ENCODE results near the gene CARD10. TPM values are rescaled to one million over a fixed set of nuclear protein-coding genes. Genes with fewer than 3 reads are reported as not detected.

CARD10 gene
- total RNA-seq, 1 experiment from 2014 or later: 17.7 TPM

DNA sequence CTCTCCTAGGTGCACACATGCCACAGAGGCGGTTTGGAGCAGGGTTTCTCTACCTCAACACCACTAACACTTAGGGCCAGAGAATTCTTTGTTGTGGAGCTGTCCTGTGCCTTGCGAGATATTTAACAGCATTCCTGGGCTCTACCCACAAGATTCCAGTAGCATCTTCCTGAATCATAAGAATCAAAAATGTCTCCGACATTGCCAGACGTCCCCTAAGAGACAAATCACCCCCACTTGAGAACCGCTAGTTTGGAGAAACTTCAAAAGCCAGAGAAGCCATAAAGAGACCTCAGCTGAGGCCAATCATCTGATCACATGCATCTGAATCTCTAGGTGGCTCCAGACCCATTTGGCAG lies 49.1 kb downstream of the CARD10 start:
- Histone ChIP-seq H2AFZ (ENCODE audit: low read length) (no peak overlapping the region), H3K4ac (ENCODE audit: low read depth, low read length) (no peak overlapping the region), H3K27ac (ENCODE audit: insufficient read length, low read depth, low read length) (no peak overlapping the region), H4K91ac (ENCODE audit: insufficient read length, low read depth, low read length) (no peak overlapping the region), H2BK5ac (ENCODE audit: insufficient read length, low read length) (no peak overlapping the region), H3K56ac (ENCODE audit: insufficient read length, low read depth, low read length) (no peak overlapping the region), H2BK15ac (ENCODE audit: low read depth, low read length) (no peak overlapping the region), H3K4me1 (ENCODE audit: insufficient read depth, low read length) (no peaks in the 10 kb centered on the region; the same call in 1 of the 2 replicates), H2AK5ac (ENCODE audit: insufficient read length, low read length) (no peak overlapping the region), H4K8ac (replicated peaks; ENCODE audit: insufficient read length, low read depth, low read length) (no peak overlapping the region), H2BK12ac (ENCODE audit: insufficient read length, low read depth, low read length) (no peak overlapping the region), H2BK20ac (ENCODE audit: low read depth, low read length, poor library complexity, severe bottlenecking) (no peak overlapping the region), H3K79me1 (ENCODE audit: insufficient read depth, low read depth, low read length, poor library complexity, severe bottlenecking) (no peaks in the 10 kb centered on the region), H2BK120ac (ENCODE audit: low read depth, low read length, poor library complexity, severe bottlenecking) (no peak overlapping the region), H3K14ac (ENCODE audit: insufficient read depth, low read length) (no peak overlapping the region), H3K9ac (ENCODE audit: extremely low read depth, insufficient read length, low read length) (no peak overlapping the region), H3T11ph (ENCODE audit: low read length) (no peak overlapping the region), H3K27me3 (ENCODE audit: insufficient read depth, low read length) (no peaks in the 10 kb centered on the region), H3K79me2 (ENCODE audit: insufficient read depth, low read length) (no peaks in the 10 kb centered on the region), H4K5ac (ENCODE audit: insufficient read length, low read depth, low read length) (no peak overlapping the region), H3K9me3 (ENCODE audit: control insufficient read depth, low read depth, low read length) (no peaks in the 10 kb centered on the region), H4K20me1 (ENCODE audit: control insufficient read depth, insufficient read depth, insufficient read length) (no peaks in the 10 kb centered on the region), H3K23me2 (ENCODE audit: insufficient read length, low read depth, low read length, poor library complexity, severe bottlenecking) (no peaks in the 10 kb centered on the region), H3K4me2 (ENCODE audit: insufficient read depth, insufficient read length, low read length) (no peak overlapping the region), H3K18ac (ENCODE audit: insufficient read length, low read depth, low read length) (no peak overlapping the region), H3K23ac (ENCODE audit: insufficient read length, low read depth, low read length) (no peak overlapping the region)
- peaks cover 0 to 21% of the 10 kb centered on the region in 2 experiments; a peak in 2 of 4 replicates for H3K4me1 Mint-ChIP-seq
- H3K27me3 Mint-ChIP-seq (ENCODE audit: low read depth): peaks cover 29% of the 10 kb centered on the region
- no peak for DNase-seq
- H3K27ac Mint-ChIP-seq: no peak overlapping the region
- WGBS (ENCODE audit: extremely low coverage, insufficient read length, low lambda C conversion rate): no CpG with 5 or more reads among the region's 5 CpGs
- no peaks in the 10 kb centered on the region for H3K36me3 Mint-ChIP-seq (ENCODE audit: insufficient read depth in 1 of 3, low read depth in 3 of 3)
- no peaks in the 10 kb centered on the region for H3K9me3 Mint-ChIP-seq
- no peak for TF ChIP-seq CTCF (conservative IDR thresholded peaks at IDR 0.05)
- H3K4me3 Mint-ChIP-seq: no peak overlapping the region
